Ovary (tissue), 9 donors: ENCODE data around the gene OGA. TPM values are rescaled to one million over a fixed set of nuclear protein-coding genes. Genes with fewer than 3 reads are reported as not detected.

Source experiments
- DNase-seq, 5 donors: peaks; one replicate each; pipeline ENCODE4 v3.0.0-alpha.2; 2019 to 2020
- H3K27ac ChIP-seq, 2 donors: fragments of 200-600 bp; one replicate each; pipeline versions ENCODE4 v1.5.1 to v1.8.0; 2019 to 2022
- H3K27me3 ChIP-seq: fragments of 200-600 bp; one replicate; pipeline ENCODE4 v1.8.0; 2022
- H3K36me3 ChIP-seq: fragments of 200-600 bp; sonication (generic); one replicate; pipeline ENCODE4 v1.5.1; 2019
- H3K4me1 ChIP-seq: one replicate; pipeline ENCODE4 v1.8.1; 2013; ENCODE audit warnings: mild to moderate bottlenecking, moderate library complexity; ENCODE audit not compliant: insufficient read depth
- H3K4me3 ChIP-seq: fragments of 200-600 bp; sonication (generic); one replicate; pipeline ENCODE4 v1.5.1; 2017
- H3K9me3 ChIP-seq, 2 donors: fragments of 200-600 bp in 1 of 2; sonication (generic) in 1 of 2; one replicate each; pipeline versions ENCODE4 v1.5.1 to v1.8.1; 2013 to 2019; ENCODE audit warnings: mild to moderate bottlenecking in 1 of 2, moderate library complexity in 1 of 2
- CTCF ChIP-seq, 3 donors: fragments of 450-650 bp in 2 of 3; fragments of 200-600 bp in 1 of 3; IDR thresholded peaks; one replicate each; pipeline versions ENCODE4 v1.5.1 to v1.8.0; 2016 to 2022; ENCODE audit warnings: antibody characterized with exemption in 3 of 3, mild to moderate bottlenecking in 1 of 3
- EP300 ChIP-seq: sonication (generic); formaldehyde crosslinking; IDR thresholded peaks from one replicate; pipeline ENCODE4 v1.6.1; 2017; ENCODE audit warnings: antibody characterized with exemption
- POLR2A ChIP-seq: fragments of 450-650 bp; IDR thresholded peaks from one replicate; pipeline ENCODE4 v1.6.1; 2017; ENCODE audit warnings: antibody characterized with exemption, mild to moderate bottlenecking, moderate library complexity
- WGBS, 3 donors: extraction: QIAGEN DNeasy Blood & Tissue Kit in 1 of 3; methylation state at CpG; one replicate each; pipeline versions ENCODE4 v1.1.5 to v1.1.7; 2013 to 2017; 5-methylcytosine and 5-hydroxymethylcytosine counted together
- intact Hi-C, 4 donors: fragments of 100-400 bp; cut with DNase I; formaldehyde crosslinking; loops; one replicate each; pipeline versions ENCODE4 v1.11.0 to v1.15.1; 2022 to 2023
- polyA plus RNA-seq, 2 donors: library from polyadenylated mRNA; stranded (reverse); fragments of 200-250 nt in 1 of 2; fragments of 350-450 nt in 1 of 2; fragmentation: Illumina TruSeq in 1 of 2; extraction: RNeasy Lipid Tissue Mini Kit (QIAGEN cat#74804) in 1 of 2; gene quantifications; one replicate each; pipeline ENCODE4 v1.2.3, GENCODE V29; 2013 to 2014
- total RNA-seq, 7 donors: library from RNA; depleted of rRNA in 2 of 7; stranded (reverse); fragments of >200 nt in 2 of 7; fragmentation: NEBNext Ultra II Directional in 3 of 7; extraction: Animal tissue kit (Norgen Biotek cat#: 25700) in 3 of 7; gene quantifications; one replicate each; pipeline versions ENCODE4 v1.1.0 to v1.2.4, GENCODE V29; 2016 to 2023
- donor health status: DM: no; HTN: no; CAD: no; lungs with moderate emphysema.
- donor health status: DM: no; HTN: no; CAD: no.
- donor health status: Bipolar disorder and iron deficiency.
- donor health status: DM: yes; HTN: yes; CAD: no.
- donor health status: DM: no; HTN: no; CAD: no.
- donor health status: DM: yes; HTN: yes; CAD: no.

Gene OGA
- total and polyA plus RNA-seq, 9 donors = 58.9 to 134 (median 102) TPM

GRCh38 chr10:101752241-101752640 is 66.0 kb downstream of the OGA start:
- Histone ChIP-seq H3K4me3 (no peak overlapping the region), H3K36me3 (no peaks in the 10 kb centered on the region), H3K9me3 (no peaks in the 10 kb centered on the region), H3K27me3 (no peaks in the 10 kb centered on the region), H3K4me1 (no peaks in the 10 kb centered on the region), H3K27ac (no peak overlapping the region)
- no peak for DNase-seq
- intact Hi-C loops = no loop called here
- TF ChIP-seq POLR2A (no peak), CTCF (IDR thresholded peaks at IDR 0.05) (no peak), EP300 (no peak)
- WGBS, 3 donors = 56 to 72% (median 69%) methylated on average over 3 of the region's 3 CpGs

GRCh38 chr10:101749047-101750016 is 68.9 kb downstream of the OGA start:
- intact Hi-C loops = no loop called here
- no peaks in the 10 kb centered on the region for H3K4me1 ChIP-seq
- no peaks in the 10 kb centered on the region for H3K9me3 ChIP-seq
- no peak for TF ChIP-seq EP300
- TF ChIP-seq CTCF (IDR thresholded peaks at IDR 0.05) = no peak
- no peak for TF ChIP-seq POLR2A
- no peaks in the 10 kb centered on the region for H3K36me3 ChIP-seq
- H3K4me3 ChIP-seq = no peak overlapping the region
- no peak overlapping the region for H3K27ac ChIP-seq
- no peak for DNase-seq
- WGBS, 3 donors = 70 to 76% (median 73%) methylated on average over 19 of the region's 19 CpGs
- no peaks in the 10 kb centered on the region for H3K27me3 ChIP-seq

GRCh38 chr10:101748496-101748895 is 69.7 kb downstream of the OGA start:
- DNase-seq = no peak
- WGBS, 3 donors = 66 to 76% (median 68%) methylated on average over 3 of the region's 3 CpGs
- H3K27ac ChIP-seq = no peak overlapping the region
- H3K27me3 ChIP-seq = no peaks in the 10 kb centered on the region
- no peaks in the 10 kb centered on the region for H3K9me3 ChIP-seq
- H3K4me3 ChIP-seq = no peak overlapping the region
- no peaks in the 10 kb centered on the region for H3K36me3 ChIP-seq
- intact Hi-C loops = no loop called here
- no peaks in the 10 kb centered on the region for H3K4me1 ChIP-seq
- TF ChIP-seq EP300 (no peak), POLR2A (no peak), CTCF (IDR thresholded peaks at IDR 0.05) (no peak)

- Histone ChIP-seq H3K4me1 (no peaks in the 10 kb centered on the region), H3K27me3 (no peaks in the 10 kb centered on the region), H3K36me3 (no peaks in the 10 kb centered on the region), H3K4me3 (no peak overlapping the region), H3K9me3 (no peaks in the 10 kb centered on the region), H3K27ac (no peak overlapping the region)
- intact Hi-C loops = no loop called here
- 69 to 76% (median 72%) methylated on average over 9 of the region's 9 CpGs for WGBS, 3 donors
- DNase-seq = no peak
- TF ChIP-seq POLR2A = no peak
- no peak for TF ChIP-seq CTCF (IDR thresholded peaks at IDR 0.05)
- no peak for TF ChIP-seq EP300
These were observed 73.1 kb downstream of the OGA start for GRCh38 chr10:101745074-101745696.
